ENCODE results near the gene CHRNA4. TPM values are rescaled to one million over a fixed set of nuclear protein-coding genes. Genes with fewer than 3 reads are reported as not detected.

Gene CHRNA4
- total RNA-seq, 1 donor from 2014 or later, result not detected

DNA sequence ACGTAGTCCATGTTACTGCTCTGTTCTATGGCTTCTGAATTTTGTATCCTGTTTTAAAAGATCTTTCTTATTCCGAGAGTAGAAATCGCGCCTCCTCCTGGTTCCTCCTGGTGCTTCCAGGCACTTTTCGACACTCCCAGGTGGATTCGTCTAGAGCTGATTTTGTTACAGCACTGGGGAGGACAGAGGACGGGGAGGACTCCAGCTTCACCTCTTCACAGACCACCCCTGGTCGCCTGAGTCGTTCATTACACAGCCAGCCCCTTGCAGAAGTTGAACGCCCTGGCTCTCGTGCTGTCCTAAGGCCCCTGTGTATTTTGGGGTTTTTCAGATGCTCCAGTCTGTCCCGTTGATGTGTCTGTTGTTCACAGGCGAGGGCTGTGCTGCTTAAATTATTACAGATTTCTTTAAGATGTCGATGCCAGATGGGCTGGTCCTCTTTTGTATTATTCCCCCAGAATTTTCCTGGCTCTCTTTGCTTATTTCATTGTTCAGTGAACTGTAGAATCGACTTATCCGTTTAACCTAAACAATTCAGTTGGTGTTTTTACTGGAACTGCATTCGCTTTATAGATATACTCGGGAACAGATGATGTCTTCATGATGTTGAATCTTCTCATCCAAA lies 37.7 kb downstream of the CHRNA4 start:
- DNase-seq (ENCODE audit: extremely low read depth, low read depth, low spot score), result no peak

DNA sequence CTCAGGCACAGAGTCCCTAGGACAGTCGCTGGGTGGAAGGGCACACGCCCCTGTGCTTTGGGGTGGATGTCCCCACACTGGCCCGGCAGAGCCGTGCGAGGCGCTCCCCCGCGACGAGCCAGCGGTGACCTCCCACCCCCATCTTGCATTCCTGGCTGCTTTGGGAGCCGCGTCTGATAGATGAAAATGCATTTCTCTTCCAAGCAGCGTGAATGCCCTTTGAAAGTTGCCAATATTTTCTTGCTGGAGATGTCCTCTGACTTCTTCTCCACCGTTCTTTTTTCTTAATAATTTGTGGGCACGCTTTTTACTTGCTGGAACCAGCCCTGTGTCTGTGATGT lies 38.2 kb downstream of the CHRNA4 start:
- DNase-seq (ENCODE audit: extremely low read depth, low read depth, low spot score), result no peak

DNA sequence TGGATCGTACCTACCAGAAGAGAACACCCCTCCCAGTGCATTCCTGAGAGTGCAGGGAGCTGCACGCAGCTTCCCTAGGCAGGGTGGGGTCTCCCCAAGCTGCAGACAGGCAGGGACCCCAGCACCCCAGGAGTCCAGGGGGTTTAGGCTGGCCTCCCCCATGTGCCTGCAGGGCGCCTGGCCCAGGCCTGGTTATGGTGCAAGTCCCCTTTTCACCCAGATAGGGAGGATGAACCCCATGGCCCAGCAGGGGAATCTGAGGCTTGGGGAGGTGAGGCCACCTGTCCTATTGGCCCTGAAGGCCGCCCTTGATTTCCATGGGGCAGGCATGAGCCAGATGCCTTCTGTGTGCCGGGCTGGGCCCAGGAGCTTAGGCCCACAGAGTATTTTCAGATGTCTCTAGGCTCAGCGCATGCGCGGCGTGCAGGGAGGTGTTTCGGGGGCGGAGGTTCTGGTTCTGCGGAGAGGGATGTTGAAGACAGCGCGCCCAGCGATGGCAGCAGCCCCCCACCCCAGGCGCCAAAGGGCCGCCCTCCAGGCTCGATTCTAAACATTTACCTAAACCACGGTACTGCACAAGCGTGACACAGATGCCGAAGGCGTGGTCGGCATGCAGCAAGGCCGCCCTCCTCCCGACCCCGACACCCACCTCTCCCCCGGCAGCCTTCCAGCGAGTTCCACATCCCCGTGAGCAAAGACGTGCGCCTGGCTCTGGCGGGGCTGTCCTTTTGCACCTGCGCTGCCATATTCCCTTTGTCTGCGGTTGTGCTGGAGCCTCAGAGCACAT lies 38.8 kb downstream of the CHRNA4 start:
- DNase-seq (ENCODE audit: extremely low read depth, low read depth, low spot score), result no peak

DNA sequence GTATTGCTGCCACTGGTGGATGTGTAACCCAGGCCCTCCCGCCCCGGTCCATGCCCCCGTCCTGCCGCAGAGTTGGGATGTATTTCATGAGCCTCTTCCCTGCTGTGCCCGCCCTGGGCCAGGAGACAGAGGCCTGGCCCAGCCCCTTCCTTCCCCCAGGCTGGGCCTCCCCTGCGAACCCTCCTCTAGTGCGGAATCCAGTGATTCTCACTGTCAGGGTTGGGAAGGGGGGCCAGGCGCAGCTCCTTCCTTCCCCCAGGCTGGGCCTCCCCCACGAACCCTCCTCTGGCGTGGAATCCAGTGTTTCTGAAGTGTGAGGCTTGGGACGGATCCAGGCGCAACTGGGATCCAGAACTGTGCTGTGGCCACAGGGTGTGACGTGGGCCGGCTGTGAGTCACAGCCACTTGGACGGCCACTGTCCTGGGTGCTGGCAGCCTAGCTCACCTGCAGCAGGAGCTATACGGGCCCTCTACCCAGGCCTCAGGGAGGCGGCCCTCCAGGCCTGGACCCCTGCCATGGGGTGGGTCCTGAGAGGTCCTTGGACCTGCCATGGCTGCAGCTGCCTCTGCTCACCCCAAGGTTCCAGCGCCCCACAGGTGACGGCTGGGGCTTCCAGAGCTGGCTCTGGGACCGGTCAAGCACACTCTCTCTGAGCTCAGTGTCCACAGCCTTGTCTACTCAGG lies 39.9 kb downstream of the CHRNA4 start:
- no peak for DNase-seq (ENCODE audit: extremely low read depth, low read depth, low spot score)

DNA sequence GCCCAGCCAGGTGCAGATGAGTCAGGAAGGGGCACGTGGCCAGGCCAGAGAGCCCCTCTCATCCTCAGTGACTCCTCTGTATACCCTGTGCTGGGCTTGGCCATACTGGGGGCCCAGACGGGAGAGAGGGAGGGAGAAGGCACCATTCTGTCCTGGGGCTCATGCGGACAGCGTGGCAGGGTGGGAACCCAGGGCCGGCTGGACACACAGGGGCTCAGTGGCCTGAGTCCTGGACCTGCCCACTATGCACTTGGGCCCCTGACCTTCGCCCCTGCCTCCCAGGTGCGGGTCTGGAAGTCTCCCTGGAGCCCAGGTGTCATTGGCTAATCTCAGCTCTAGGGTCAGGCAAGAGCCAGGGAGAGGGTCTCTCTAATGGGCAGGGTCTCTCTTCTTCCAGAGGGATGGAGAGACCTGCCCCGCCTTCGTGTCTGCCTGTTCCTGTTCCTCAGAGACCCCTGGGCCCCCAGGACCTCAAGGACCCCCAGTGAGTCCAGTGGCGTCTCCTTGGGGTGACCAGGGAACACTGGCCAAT lies 40.5 kb downstream of the CHRNA4 start:
- DNase-seq (ENCODE audit: extremely low read depth, low read depth, low spot score), result no peak

DNA sequence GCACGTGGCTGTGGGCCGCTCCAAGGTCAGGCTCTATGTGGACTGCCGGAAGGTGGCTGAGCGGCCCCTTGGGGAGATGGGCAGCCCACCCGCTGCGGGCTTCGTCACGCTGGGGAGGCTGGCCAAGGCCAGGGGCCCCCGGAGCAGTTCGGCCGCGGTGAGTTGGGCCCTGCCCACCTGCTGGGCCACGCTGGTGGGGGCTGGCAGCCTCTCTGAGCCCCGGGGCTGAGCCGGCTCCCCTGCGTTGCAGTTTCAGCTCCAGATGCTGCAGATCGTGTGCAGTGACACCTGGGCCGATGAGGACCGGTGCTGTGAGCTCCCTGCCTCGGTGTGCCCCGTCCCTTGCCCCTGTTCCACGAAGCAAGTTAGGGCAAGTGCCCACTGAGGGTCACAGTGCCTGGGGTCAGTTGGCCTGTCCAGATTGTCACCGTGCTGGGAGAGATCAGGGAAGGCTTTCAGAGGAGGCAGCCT lies 41.1 kb downstream of the CHRNA4 start:
- no peak for DNase-seq (ENCODE audit: extremely low read depth, low read depth, low spot score)

DNA sequence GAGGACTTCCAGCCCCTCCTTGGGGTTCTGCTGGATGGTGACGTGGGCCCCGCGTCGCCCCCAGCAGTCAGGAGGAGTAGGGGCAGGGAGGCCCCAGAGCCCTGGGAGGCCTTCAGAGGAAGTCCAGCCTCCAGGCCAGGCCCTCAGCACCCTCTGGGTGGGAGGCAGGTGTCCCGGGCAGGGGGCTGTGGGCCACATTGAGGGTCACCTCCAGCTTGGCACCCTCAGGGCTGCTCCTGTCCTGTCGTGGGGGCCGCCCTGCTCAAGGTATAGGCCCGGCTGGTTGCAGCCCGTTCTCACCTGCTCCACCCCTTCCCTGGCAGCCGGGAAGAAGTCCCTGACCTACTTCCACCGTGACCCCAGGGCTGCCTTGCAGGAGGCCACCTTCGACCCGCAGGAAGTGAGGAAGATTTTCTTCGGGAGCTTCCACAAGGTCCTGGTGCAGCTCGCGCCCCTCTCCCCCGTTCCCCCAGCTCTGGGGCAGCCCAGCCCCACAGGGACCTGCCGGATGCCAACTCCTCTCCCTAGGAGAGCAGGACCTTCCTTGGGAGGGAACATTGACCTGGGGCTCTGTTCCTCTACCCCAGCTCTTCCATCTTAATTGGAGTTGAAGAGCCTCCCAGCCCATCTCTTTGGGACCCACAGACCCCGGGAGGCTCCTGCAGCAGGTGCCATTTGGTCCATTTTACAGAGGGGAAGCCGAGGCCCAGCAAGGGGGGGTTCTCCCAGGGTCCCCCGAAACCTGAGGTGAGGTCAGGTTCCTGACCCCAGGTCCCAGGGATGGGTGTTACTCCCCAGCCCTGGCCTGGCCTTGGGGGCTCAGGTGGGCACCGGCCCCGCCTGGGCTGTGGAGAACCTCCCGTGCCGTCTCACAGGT lies 41.7 kb downstream of the CHRNA4 start:
- DNase-seq (ENCODE audit: extremely low read depth, low read depth, low spot score), result no peak

DNA sequence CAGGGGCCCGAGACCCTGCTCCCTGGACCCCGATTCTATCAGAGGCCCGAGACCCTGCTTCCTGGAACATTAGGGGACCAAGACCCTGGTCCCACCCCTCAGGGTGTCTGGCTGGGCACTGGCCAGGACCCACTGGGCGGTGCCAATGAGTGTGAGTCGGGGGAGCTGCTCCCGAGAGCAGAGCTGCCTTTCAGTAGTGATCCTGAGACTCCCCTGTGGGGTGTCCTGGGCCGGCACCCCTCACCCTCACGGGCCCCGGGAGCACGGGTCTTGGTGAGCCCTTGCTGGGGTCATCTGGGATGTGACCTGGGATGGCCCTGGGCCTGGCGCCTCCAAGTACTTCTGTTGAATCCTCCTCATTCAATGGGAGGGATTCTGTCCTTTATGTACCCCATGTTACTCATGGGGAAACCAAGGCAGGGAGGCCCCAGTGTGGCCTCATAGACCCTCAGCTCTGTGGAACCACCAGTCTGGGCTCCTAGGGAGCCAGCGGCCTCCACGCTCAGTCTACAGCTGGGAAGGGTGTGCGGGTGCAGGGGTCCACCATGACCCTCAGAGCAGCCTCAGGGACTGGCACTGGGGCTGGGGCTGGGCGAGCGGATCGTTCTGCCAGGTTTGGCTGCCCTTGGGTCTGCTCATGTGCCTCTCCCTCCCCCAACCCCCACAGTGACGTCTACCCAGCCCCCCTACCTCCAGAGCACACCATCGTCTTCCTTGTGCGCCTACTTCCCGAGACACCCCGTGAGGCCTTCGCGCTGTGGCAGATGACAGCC lies 42.6 kb downstream of the CHRNA4 start:
- no peak for DNase-seq (ENCODE audit: extremely low read depth, low read depth, low spot score)

DNA sequence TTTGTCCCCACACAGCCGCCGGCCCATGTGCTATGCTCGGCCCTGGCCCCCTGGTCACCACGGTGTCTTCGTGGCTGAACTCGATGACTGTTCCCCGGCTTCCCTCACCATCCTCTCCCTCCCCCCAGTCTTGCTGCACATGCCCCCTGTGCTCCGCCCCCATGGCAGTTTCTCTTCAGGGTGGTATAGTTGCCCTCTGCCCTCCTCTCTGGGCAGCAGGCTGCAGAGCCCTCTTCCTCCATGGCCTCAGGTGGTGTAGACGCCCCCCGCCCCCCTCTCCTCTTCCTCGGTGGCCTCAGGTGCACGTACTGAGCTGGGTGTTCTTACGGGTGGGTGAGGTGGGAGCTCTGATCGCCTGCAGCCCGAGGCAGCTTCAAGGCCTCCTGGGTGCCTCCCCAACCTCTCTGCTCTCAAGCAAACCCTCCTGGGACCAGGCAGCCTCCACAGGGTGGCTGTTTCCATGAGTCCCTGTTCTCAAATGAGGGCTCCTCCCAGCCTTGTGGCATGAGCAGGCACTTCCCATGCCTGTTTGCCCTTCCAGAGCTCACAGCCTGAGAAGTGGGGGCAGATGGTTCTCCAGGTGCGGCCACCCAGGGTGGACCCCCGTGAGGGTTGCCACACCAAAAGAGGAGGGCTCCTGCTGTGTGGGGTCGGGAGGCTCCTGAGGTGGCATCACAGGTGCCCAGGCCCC lies 43.4 kb downstream of the CHRNA4 start:
- DNase-seq (ENCODE audit: extremely low read depth, low read depth, low spot score), result no peak

DNA sequence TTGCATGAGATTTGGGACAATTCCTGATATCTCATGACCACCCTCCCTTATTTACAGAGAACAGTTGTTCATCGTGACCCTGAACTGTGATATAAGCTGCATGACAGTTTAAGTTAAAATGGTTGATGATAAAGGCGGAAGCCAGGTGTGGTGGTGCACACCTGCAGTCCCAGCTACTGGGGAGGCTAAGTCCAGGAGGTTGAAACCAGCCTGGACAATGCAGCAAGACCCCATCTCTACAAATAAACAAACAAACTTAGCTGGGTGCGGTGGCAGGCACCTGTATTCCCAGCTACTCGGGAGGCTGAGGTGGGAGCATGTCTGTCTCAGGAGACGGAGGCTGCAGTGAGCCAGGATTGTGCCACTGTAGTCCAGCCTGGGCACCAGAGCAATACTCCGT lies 44.1 kb downstream of the CHRNA4 start:
- DNase-seq (ENCODE audit: extremely low read depth, low read depth, low spot score), result no peak

DNA sequence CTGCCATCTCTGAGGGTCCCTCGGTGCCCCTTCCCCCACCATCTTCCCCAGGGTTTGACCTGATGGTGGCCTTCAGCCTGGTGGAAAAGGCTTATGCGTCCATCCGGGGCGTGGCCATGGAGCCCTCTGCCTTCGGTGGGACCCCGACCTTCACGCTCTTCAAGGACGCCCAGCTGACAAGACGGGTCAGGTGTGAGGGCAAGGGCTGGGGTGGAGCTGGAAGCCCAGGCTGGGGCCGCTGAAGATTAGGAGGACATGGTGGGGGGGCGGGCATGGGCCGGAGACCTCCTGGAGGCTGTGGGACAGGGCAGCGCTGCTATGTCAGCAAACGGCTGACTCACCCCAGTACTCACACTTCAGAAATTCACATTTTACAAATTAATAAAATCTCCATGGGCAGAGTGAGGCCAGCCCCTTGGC lies 44.6 kb downstream of the CHRNA4 start:
- DNase-seq (ENCODE audit: extremely low read depth, low read depth, low spot score), result no peak

DNA sequence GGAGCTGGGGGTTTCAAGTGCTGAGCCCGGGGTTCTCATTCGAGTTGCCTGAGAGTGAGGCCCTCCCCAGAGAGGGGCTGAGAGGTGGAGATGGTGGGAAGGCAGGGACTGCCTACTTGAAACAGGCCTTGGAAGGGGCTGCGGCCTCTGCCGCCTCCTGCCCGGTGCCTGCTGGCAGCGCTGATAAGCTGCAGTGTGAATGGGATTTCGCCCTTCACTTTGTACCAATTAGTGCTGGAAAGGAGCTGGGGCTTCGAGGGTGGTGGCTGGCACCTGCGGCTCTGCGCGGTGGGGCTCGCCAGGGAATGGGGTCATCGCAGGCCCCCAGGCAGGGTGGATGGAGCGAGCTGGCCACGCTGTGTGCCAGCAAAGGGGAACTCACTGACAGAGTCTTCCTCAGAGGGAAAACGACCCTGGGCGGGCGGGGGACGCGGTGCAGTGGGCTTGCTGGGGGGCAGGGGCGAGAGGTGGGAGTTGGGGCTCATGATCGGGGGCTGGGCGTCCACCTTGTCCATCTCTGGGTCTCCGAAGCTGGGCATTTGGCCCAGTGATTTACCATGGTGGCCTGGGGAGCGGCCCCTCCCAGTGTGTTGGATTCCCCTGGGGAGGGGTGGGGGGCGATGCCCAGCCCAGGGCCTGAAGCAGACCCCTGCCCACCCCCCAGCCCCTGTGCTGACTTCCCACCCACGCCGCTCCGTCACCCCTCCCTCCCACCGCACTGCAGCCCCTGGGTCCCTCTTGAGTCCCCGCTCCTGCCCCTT lies 45.2 kb downstream of the CHRNA4 start:
- no peak for DNase-seq (ENCODE audit: extremely low read depth, low read depth, low spot score)

DNA sequence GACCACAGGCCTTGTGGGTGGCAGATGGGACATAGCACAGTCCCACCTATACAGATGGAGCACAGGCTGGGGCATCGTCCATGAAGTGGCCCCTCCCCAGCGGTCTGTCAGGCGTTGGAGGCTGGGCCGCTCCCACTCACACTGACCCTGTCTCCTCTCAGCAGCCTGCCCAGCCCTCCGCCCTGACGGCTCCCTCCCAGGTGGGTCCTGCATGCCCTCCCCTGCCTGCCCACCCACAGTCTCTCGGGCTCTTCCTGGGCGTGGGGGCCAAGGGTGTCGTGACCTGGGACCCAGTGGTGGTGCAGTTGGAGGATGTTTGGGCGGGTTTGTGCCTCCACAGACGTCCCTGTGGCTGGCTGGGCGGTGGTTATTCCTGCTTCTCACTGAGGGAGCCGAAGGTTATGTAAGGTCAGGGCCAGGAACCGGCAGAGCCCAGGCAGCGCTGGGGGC lies 45.9 kb downstream of the CHRNA4 start:
- DNase-seq (ENCODE audit: extremely low read depth, low read depth, low spot score), result no peak

DNA sequence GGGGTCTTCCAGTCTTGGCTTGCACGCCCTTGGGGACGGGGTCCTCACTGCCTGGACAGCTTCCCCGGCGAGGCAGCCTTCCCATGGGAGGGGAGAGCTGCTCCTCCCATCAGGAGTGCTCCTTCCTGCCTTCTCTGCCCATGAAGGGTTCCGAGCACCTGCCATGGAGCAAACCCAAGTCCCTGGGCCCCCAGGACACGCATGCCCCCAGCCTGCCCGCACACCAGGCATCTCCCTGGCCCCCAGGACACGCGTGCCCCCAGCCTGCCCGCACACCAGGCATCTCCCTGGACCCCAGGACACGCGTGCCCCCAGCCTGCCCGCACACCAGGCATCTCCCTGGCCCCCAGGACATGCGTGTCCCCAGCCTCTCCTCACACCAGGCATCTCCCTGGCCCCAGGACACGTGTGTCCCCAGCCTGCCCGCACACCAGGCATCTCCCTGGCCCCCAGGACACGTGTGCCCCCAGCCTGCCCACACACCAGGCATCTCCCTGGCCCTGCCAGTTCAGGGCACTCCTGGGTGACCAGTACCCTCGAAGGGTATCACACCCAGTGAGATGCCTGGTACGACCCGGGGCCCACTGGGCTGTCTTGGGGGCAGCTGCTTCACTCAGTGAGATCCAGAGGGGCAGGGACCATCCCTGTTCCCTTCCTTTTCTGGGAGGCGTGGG lies 46.4 kb downstream of the CHRNA4 start:
- DNase-seq (ENCODE audit: extremely low read depth, low read depth, low spot score), result no peak

DNA sequence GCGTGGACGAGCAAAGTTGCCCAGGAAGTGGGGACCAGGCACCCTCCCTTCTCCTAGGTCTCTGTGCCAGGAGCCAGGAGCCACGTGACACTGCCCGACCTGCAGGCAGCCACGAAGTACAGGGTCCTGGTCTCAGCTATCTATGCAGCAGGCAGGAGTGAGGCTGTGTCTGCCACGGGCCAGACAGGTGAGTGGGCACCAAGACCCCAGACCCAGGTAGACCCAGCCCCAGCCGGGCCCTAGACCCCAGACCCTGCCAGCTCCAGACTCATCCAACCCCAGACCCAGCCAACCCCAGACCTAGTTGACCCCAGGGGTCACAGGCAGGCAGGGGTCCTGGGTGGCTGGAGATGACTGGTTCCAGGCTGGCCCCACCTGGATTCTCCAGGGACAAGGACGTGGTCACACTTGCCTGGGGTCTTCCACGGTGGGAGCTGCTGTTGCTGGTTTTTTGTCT lies 47.1 kb downstream of the CHRNA4 start:
- DNase-seq (ENCODE audit: extremely low read depth, low read depth, low spot score), result no peak

DNA sequence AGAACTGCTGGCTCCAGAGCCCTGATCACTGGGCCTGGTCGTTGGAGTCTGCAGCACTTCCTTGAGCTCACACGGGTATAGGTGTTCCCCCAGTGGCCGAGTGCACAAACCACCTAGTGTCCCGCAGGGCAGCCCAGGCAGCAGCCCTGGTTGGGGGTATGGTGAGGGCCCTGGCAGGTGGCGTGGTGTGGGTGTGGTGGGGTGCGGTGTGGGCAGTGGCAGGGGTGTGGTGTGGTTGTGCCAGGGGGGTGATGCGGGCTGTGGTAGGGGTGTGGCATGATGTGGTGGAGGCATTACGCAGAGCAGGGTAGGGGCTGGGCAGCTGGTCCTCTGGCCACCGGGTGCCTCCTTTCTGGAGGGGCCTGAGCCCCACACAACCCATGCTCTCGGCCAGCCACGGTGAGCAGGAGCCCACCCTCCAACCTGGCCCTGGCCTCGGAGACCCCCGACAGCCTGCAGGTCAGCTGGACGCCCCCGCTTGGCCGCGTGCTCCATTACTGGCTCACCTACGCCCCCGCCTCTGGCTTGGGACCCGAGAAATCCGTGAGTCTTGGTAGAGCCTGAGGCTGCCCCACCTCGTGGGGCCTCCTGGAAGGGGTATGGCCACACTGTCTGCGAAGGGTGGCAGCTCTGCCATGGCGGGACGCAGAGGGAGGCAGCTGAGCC lies 47.7 kb downstream of the CHRNA4 start:
- DNase-seq (ENCODE audit: extremely low read depth, low read depth, low spot score), result no peak

DNA sequence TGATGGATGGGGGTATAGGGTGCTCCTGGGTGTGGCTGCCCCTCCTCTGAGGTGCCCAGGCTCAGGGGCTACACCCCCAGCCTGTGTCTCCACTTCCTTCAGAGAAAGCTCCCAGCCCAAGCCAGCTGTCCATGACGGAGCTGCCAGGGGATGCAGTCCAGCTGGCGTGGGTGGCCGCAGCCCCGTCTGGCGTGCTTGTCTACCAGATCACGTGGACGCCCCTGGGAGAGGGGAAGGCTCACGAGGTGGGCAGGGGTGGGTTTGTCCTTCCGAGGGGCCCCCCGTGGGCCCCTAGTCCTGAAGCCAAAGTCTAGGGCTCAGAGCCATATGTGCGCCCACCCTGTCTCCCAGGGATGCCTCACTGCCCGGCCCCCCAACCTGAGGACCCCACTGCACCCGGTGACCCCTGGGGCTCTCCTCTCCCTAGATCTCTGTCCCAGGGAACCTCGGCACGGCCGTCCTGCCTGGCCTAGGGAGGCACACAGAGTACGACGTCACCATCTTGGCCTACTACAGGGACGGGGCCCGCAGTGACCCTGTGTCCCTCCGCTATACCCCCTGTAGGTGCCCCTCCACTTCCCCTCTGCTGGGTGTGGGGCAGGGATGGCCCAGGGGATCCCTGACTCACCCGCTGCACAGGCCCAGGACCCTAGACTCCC lies 48.3 kb downstream of the CHRNA4 start:
- DNase-seq (ENCODE audit: extremely low read depth, low read depth, low spot score), result no peak

Measured in glomerular endothelial cell (primary cell).